HepG2 (cell line): ENCODE measurements around the gene FITM1. TPM values are rescaled to one million over a fixed set of nuclear protein-coding genes. Genes with fewer than 3 reads are reported as not detected.
A peak's percentile ranks its signal among the peaks of the same experiment; 100 is the strongest.

Experiments
- HNF1B ChIP-seq: sonication (generic); formaldehyde crosslinking; IDR thresholded peaks from 2 replicates; pipeline ENCODE4 v1.5.1; 2020; ENCODE audit warnings: mild to moderate bottlenecking, moderate library complexity, missing genetic modification reagents
- KAT7 ChIP-seq: IDR thresholded peaks from 2 replicates; pipeline ENCODE4 v1.6.1; 2018; ENCODE audit warnings: borderline replicate concordance, missing compliant biosample characterization
- MBNL3 ChIP-seq: fragments of 250-450 bp; sonication (Bioruptor Pico); conservative IDR thresholded peaks from 2 replicates; pipeline ENCODE4 v1.8.0; 2022; ENCODE audit warnings: mild to moderate bottlenecking, inconsistent platforms
- MED1 ChIP-seq: sonication (generic); formaldehyde crosslinking; IDR thresholded peaks from 2 replicates; pipeline ENCODE4 v1.4.0; 2020; ENCODE audit warnings: missing genetic modification reagents
- NFYC ChIP-seq: IDR thresholded peaks from 2 replicates; pipeline ENCODE4 v1.6.1; 2016; ENCODE audit warnings: missing genetic modification reagents, missing compliant biosample characterization
- RFXAP ChIP-seq: sonication (generic); formaldehyde crosslinking; IDR thresholded peaks from 2 replicates; pipeline ENCODE4 v1.4.0; 2020; ENCODE audit warnings: missing genetic modification reagents, borderline replicate concordance
- SP140L ChIP-seq: sonication (generic); formaldehyde crosslinking; IDR thresholded peaks from 2 replicates; pipeline ENCODE4 v1.4.0; 2020; ENCODE audit warnings: missing genetic modification reagents, borderline replicate concordance
- SP2 ChIP-seq: sonication (generic); formaldehyde crosslinking; IDR thresholded peaks from 2 replicates; pipeline ENCODE4 v1.5.1; 2020; ENCODE audit warnings: mild to moderate bottlenecking, missing genetic modification reagents
- SUZ12 ChIP-seq: fragments of 150-350 bp; IDR thresholded peaks from 2 replicates; pipeline ENCODE4 v1.6.1; 2014; ENCODE audit warnings: low read depth, low read length
- TCF12 ChIP-seq, 2 experiments: fragments of 450-650 bp in 1 of 2; sonication (generic) in 1 of 2; formaldehyde crosslinking in 1 of 2; IDR thresholded peaks; 2 replicates each; pipeline versions ENCODE4 v1.6.1 to v1.8.0; 2017 to 2022; ENCODE audit warnings: antibody characterized with exemption in 1 of 2, mild to moderate bottlenecking in 1 of 2, missing genetic modification reagents in 1 of 2, moderate library complexity in 1 of 2
- THAP11 ChIP-seq: IDR thresholded peaks from 2 replicates; pipeline ENCODE4 v1.6.1; 2016; ENCODE audit warnings: missing biosample characterization, missing genetic modification reagents
- ZBTB2 ChIP-seq: sonication (generic); formaldehyde crosslinking; IDR thresholded peaks from 2 replicates; pipeline ENCODE4 v1.8.0; 2022; ENCODE audit warnings: low read depth, missing genetic modification reagents
- ZC3H13 ChIP-seq: sonication (generic); formaldehyde crosslinking; IDR thresholded peaks from 2 replicates; pipeline ENCODE4 v1.8.1; 2023; ENCODE audit warnings: mild to moderate bottlenecking, missing genetic modification reagents, moderate library complexity
- ZFP36 ChIP-seq: fragments of 150-350 bp; IDR thresholded peaks from 2 replicates; pipeline ENCODE4 v1.6.1; 2018; ENCODE audit warnings: borderline replicate concordance, low read length, low read depth; ENCODE audit not compliant: partially characterized antibody
- ZHX2 ChIP-seq, 2 experiments: sonication (generic) in 1 of 2; formaldehyde crosslinking in 1 of 2; IDR thresholded peaks; 2 replicates each; pipeline versions ENCODE4 v1.6.1 to v1.9.0; 2014 to 2022; ENCODE audit warnings: antibody characterized with exemption in 1 of 2, borderline replicate concordance in 1 of 2, inconsistent platforms in 1 of 2, low read depth in 1 of 2, missing genetic modification reagents in 1 of 2
- ZKSCAN5 ChIP-seq: sonication (generic); formaldehyde crosslinking; IDR thresholded peaks from 2 replicates; pipeline ENCODE4 v1.5.1; 2020; ENCODE audit warnings: mild to moderate bottlenecking, missing genetic modification reagents
- ZNF101 ChIP-seq: sonication (generic); formaldehyde crosslinking; IDR thresholded peaks from 2 replicates; pipeline ENCODE4 v1.4.0; 2020; ENCODE audit warnings: mild to moderate bottlenecking, low read depth, missing genetic modification reagents, borderline replicate concordance
- ZNF256 ChIP-seq: sonication (generic); formaldehyde crosslinking; conservative IDR thresholded peaks from 2 replicates; pipeline ENCODE4 v1.4.0; 2020; ENCODE audit warnings: missing genetic modification reagents
- ZNF451 ChIP-seq: sonication (generic); formaldehyde crosslinking; IDR thresholded peaks from 2 replicates; pipeline ENCODE4 v1.5.0; 2020; ENCODE audit warnings: mild to moderate bottlenecking, missing genetic modification reagents
- ZNF768 ChIP-seq: sonication (generic); formaldehyde crosslinking; IDR thresholded peaks from 2 replicates; pipeline ENCODE4 v1.4.0; 2020; ENCODE audit warnings: missing genetic modification reagents
- polyA plus RNA-seq, 8 experiments: library from polyadenylated mRNA; depleted of rRNA in 3 of 8; stranded (reverse) in 7 of 8; unstranded in 1 of 8; fragments of >200 nt; fragmentation: Illumina TruSeq in 4 of 8; extraction: Trizol in 4 of 8; gene quantifications; 2 replicates each; pipeline versions ENCODE4 v1.2.1 to v1.2.3, GENCODE V29; 2011 to 2016; ENCODE audit warnings: low read depth in 4 of 8, missing spikeins in 1 of 8, mixed read lengths in 1 of 8; ENCODE audit not compliant: insufficient read depth in 1 of 8
- total RNA-seq, 5 experiments: library from RNA; depleted of rRNA; stranded (reverse); fragments of >200 nt; fragmentation: Illumina TruSeq; extraction: Trizol; gene quantifications; 2 replicates each; pipeline ENCODE4 v1.2.3, GENCODE V29; 2016; ENCODE audit warnings: low read depth in 1 of 5

Gene FITM1
- total and polyA plus RNA-seq, 2 of the 13 experiments (the other 11 are each of a cell fraction or from before 2014, with no cell fraction given), result 2.7 to 5.8 TPM

GRCh38 chr14:24080888-24081738 is 49.3 kb upstream of the FITM1 start (continued):
- TF ChIP-seq ZHX2 (IDR thresholded peaks at IDR 0.05; ENCODE audit: low read depth) (no peak), ZHX2 (CRISPR knock-in tag; IDR thresholded peaks at IDR 0.05; ENCODE audit: borderline replicate concordance) (peak; percentile 60; the same call in 1 of the 2 replicates), ZNF101 (no peak; the same call in 1 of the 2 replicates), ZNF256 (CRISPR knock-in tag) (peak; percentile 89; the same call in 1 of the 2 replicates), SUZ12 (no peak), RFXAP (peak; percentile 62; the same call in 1 of the 2 replicates), KAT7 (CRISPR knock-in tag) (peak; percentile 47; the same call in 1 of the 2 replicates), SP140L (CRISPR knock-in tag) (no peak), SP2 (no peak), ZFP36 (no peak), NFYC (CRISPR knock-in tag) (0 out of 2 replicates have a peak, but pooled peaks have one; percentile 10), ZNF451 (peak; percentile 84), MED1 (CRISPR knock-in tag) (0 out of 2 replicates have a peak, but pooled peaks have one; percentile 26), HNF1B (CRISPR knock-in tag) (no peak), ZBTB2 (0 out of 2 replicates have a peak, but pooled peaks have one; percentile 20), ZNF768 (CRISPR knock-in tag) (peak; percentile 89), ZC3H13 (CRISPR knock-in tag) (no peak), TCF12 (IDR thresholded peaks at IDR 0.05) (no peak), TCF12 (CRISPR knock-in tag; IDR thresholded peaks at IDR 0.05) (no peak), MBNL3 (CRISPR knock-in tag) (no peak), ZKSCAN5 (CRISPR knock-in tag) (no peak), THAP11 (CRISPR knock-in tag) (peak; percentile 30; the same call in 1 of the 2 replicates)
